Choroid plexus epithelial cell (primary cell): ENCODE data around the gene FARP1.

Experiments
- DNase-seq: peaks from one replicate; pipeline ENCODE4 v3.0.0-alpha.2; 2010; ENCODE audit warnings: low read depth
- H3K4me3 ChIP-seq: 2 replicates; pipeline ENCODE4 v1.5.1; 2011; ENCODE audit warnings: low read depth, mild to moderate bottlenecking, control low read depth, low read length, moderate library complexity
- TF ChIP-seq, protein P1 (sequence below): conservative IDR thresholded peaks from 2 replicates; pipeline ENCODE4 v1.5.1; 2011; ENCODE audit warnings: low read depth, mild to moderate bottlenecking, control low read depth, inconsistent platforms, low read length, moderate library complexity

Gene FARP1

DNA sequence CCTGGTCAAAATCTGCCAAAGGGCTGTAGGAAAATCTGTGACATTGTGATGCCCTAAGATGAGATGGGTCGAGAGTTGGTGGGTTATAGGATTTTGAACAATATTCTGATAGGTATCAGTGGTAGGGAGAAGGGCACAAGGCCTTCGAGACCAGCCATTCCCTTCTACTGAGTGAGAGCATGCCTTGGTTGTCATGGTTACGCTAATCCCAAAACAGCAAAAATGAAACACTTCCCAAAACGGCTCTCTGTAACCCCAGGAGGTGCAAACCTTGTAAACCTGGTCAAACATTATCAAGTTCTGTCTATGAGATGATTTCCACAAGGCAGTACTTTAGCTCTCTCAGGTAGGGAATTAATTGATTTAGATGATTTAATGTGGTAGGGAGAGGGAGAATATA, 192.8 kb downstream of the FARP1 start:
- no peak for DNase-seq
- TF ChIP-seq, protein P1, sequence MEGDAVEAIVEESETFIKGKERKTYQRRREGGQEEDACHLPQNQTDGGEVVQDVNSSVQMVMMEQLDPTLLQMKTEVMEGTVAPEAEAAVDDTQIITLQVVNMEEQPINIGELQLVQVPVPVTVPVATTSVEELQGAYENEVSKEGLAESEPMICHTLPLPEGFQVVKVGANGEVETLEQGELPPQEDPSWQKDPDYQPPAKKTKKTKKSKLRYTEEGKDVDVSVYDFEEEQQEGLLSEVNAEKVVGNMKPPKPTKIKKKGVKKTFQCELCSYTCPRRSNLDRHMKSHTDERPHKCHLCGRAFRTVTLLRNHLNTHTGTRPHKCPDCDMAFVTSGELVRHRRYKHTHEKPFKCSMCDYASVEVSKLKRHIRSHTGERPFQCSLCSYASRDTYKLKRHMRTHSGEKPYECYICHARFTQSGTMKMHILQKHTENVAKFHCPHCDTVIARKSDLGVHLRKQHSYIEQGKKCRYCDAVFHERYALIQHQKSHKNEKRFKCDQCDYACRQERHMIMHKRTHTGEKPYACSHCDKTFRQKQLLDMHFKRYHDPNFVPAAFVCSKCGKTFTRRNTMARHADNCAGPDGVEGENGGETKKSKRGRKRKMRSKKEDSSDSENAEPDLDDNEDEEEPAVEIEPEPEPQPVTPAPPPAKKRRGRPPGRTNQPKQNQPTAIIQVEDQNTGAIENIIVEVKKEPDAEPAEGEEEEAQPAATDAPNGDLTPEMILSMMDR, result no peak
- no peak overlapping the region for H3K4me3 ChIP-seq

GRCh38 chr13:98338310-98338709, 195.4 kb downstream of the FARP1 start:
- TF ChIP-seq, protein P1, result no peak
- H3K4me3 ChIP-seq, result no peak overlapping the region
- no peak for DNase-seq

GRCh38 chr13:98339684-98340425, 197.0 kb downstream of the FARP1 start:
- TF ChIP-seq, protein P1, result no peak
- DNase-seq, result no peak
- no peak overlapping the region for H3K4me3 ChIP-seq

GRCh38 chr13:98342953-98343352, 200.1 kb downstream of the FARP1 start:
- TF ChIP-seq, protein P1, result no peak
- no peak overlapping the region for H3K4me3 ChIP-seq
- DNase-seq, result no peak

DNA sequence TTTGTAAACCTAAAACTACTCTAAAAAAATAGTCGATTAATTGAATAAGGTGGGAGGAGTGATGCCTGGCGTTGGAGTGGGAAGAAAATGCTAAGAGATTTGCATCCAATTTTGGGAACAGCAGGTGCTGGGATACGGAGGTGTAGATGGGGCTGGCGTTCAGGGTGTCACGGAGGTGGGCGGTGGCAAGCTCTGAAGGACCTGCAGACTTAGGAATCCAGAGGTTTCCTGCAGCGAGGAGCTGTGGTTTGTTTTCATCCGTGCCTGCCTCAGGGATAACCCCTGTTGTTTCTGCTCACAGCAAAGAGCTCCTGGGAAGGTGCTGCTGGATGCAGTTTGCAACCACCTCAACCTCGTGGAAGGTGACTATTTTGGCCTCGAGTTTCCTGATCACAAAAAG, 200.6 kb downstream of the FARP1 start:
- H3K4me3 ChIP-seq, result no peak overlapping the region
- no peak for DNase-seq
- TF ChIP-seq, protein P1, result no peak

GRCh38 chr13:98344392-98344791, 201.5 kb downstream of the FARP1 start:
- DNase-seq, result no peak
- H3K4me3 ChIP-seq, result no peak overlapping the region
- TF ChIP-seq, protein P1, result no peak
